Superior temporal gyrus (tissue), 1 donor: ENCODE results near the gene CTIF.
A peak's percentile ranks its signal among the peaks of the same experiment; 100 is the strongest.

Experiments used
- DNase-seq: peaks from one replicate; pipeline ENCODE4 v3.0.0-alpha.2; 2016; ENCODE audit errors: extremely low spot score

CTIF gene

GRCh38 chr18:48601343-48601742, 62.5 kb downstream of the CTIF start:
- DNase-seq, result no peak

GRCh38 chr18:48602759-48603390, 64.0 kb downstream of the CTIF start:
- no peak for DNase-seq

- DNase-seq, result peak; percentile 42
Observed at GRCh38 chr18:48605408-48605845, 66.6 kb downstream of the CTIF start.

- no peak for DNase-seq
Observed at GRCh38 chr18:48607056-48607984, 68.5 kb downstream of the CTIF start.

- peak; percentile 21 for DNase-seq
Observed at GRCh38 chr18:48608581-48608980, 69.8 kb downstream of the CTIF start.

GRCh38 chr18:48609114-48609513, 70.3 kb downstream of the CTIF start:
- no peak for DNase-seq

GRCh38 chr18:48609820-48610815, 71.3 kb downstream of the CTIF start:
- no peak for DNase-seq

GRCh38 chr18:48611203-48611602, 72.4 kb downstream of the CTIF start:
- no peak for DNase-seq

- DNase-seq, result no peak
Observed at GRCh38 chr18:48611785-48612480, 73.1 kb downstream of the CTIF start.

GRCh38 chr18:48612511-48612910, 73.7 kb downstream of the CTIF start:
- DNase-seq, result no peak

GRCh38 chr18:48612917-48613316, 74.1 kb downstream of the CTIF start:
- peak; percentile 35 for DNase-seq

GRCh38 chr18:48613589-48614404, 75.0 kb downstream of the CTIF start:
- DNase-seq, result peak; percentile 80

- no peak for DNase-seq
Observed at GRCh38 chr18:48615566-48616401, 77.0 kb downstream of the CTIF start.

- peak; percentile 42 for DNase-seq
Observed at GRCh38 chr18:48616484-48617255, 77.8 kb downstream of the CTIF start.

- no peak for DNase-seq
Observed at GRCh38 chr18:48617844-48618497, 79.1 kb downstream of the CTIF start.

GRCh38 chr18:48619016-48619415, 80.2 kb downstream of the CTIF start:
- no peak for DNase-seq

- DNase-seq, result no peak
Observed at GRCh38 chr18:48619501-48619900, 80.7 kb downstream of the CTIF start.

GRCh38 chr18:48620071-48620470, 81.2 kb downstream of the CTIF start:
- DNase-seq, result no peak
